HepG2 (cell line): ENCODE data around the gene NLRC5. TPM values are rescaled to one million over a fixed set of nuclear protein-coding genes. Genes with fewer than 3 reads are reported as not detected.
A peak's percentile ranks its signal among the peaks of the same experiment; 100 is the strongest.

Experiments used
- ATAC-seq: fragments of 200-7000 bp; cut with Tn5 transposase; 3 replicates; pipeline ENCODE4 v1.9.1; 2020; ENCODE audit warnings: mild to moderate bottlenecking, moderate library complexity
- BruUV-seq: library from RNA; stranded (reverse); fragments of 400-500 nt; replicated peaks from 2 replicates; lab custom pipeline; 2021; lab: Mats Ljungman, UMichigan
- CTCF ChIA-PET: fragments of 300-600 bp; formaldehyde crosslinking; extraction: SDS; loops from one replicate; lab custom pipeline; 2021; ENCODE audit warnings: low total read pairs, inconsistent platforms, low intra/inter-chr PET ratio; lab: Yijun Ruan, JAX
- POLR2A ChIA-PET: fragments of 350-600 bp; sonication (Branson Sonifier 250); formaldehyde crosslinking; loops from one replicate; lab custom pipeline; 2020; ENCODE audit warnings: antibody characterized with exemption, inconsistent platforms; lab: Yijun Ruan, JAX
- DNase-seq: peaks from one replicate; pipeline ENCODE4 v3.0.0-alpha.2; 2015; ENCODE audit warnings: low spot score
- FAIRE-seq: peaks from 3 replicates; lab custom pipeline; 2011; peaks lifted over from hg19 to GRCh38; lab: Jason Lieb, UNC
- H2AFZ ChIP-seq: one replicate; pipeline ENCODE4 v1.6.1; 2011; ENCODE audit warnings: low read length, inconsistent platforms
- H3K27ac ChIP-seq: fragments of 300-600 bp; 3 replicates; pipeline ENCODE4 v1.8.0; 2011; ENCODE audit warnings: mixed run types, mild to moderate bottlenecking, mixed read lengths, low read length, inconsistent platforms; ENCODE audit not compliant: insufficient read depth; ENCODE audit errors: extremely low read length
- H3K27me3 ChIP-seq, 2 experiments: fragments of 200-600 bp in 1 of 2; 2 replicates in 1 of 2; 3 replicates in 1 of 2; pipeline versions ENCODE4 v1.6.0 to v1.8.0; 2011; ENCODE audit warnings: low read length in 2 of 2, mild to moderate bottlenecking in 2 of 2, moderate library complexity in 2 of 2, inconsistent platforms in 1 of 2; ENCODE audit not compliant: insufficient read depth in 2 of 2, control insufficient read depth in 1 of 2
- H3K36me3 ChIP-seq, 2 experiments: fragments of 200-600 bp in 1 of 2; replicated peaks in 1 of 2; 2 replicates in 1 of 2; 3 replicates in 1 of 2; pipeline versions ENCODE4 v1.5.1 to v1.8.0; 2011; ENCODE audit warnings: low read length in 2 of 2, inconsistent platforms in 1 of 2; ENCODE audit not compliant: insufficient read depth in 2 of 2, control insufficient read depth in 1 of 2
- H3K4me1 ChIP-seq: 2 replicates; pipeline ENCODE4 v1.5.1; 2012; ENCODE audit warnings: low read length, inconsistent platforms; ENCODE audit not compliant: insufficient read depth
- H3K4me2 ChIP-seq: 2 replicates; pipeline ENCODE4 v1.6.0; 2011; ENCODE audit warnings: low read depth, low read length, inconsistent platforms
- H3K4me3 ChIP-seq, 3 experiments: fragments of 200-600 bp in 1 of 3; sonication (generic), shearing (Covaris generic) in 1 of 3; replicated peaks in 1 of 3; 2 replicates each; pipeline ENCODE4 v1.5.1; 2011 to 2016; ENCODE audit warnings: low read length in 3 of 3, inconsistent platforms in 2 of 3, low read depth in 2 of 3, mild to moderate bottlenecking in 2 of 3, control low read depth in 1 of 3, mixed read lengths in 1 of 3; ENCODE audit not compliant: insufficient read depth in 1 of 3
- H3K79me2 ChIP-seq: one replicate; pipeline ENCODE4 v1.6.1; 2011; ENCODE audit warnings: low read length, inconsistent platforms; ENCODE audit not compliant: insufficient read depth
- H3K9ac ChIP-seq: 2 replicates; pipeline ENCODE4 v1.6.0; 2011; ENCODE audit warnings: mild to moderate bottlenecking, low read depth, low read length, inconsistent platforms; ENCODE audit not compliant: insufficient read depth
- H3K9me3 ChIP-seq: 2 replicates; pipeline ENCODE4 v1.5.1; 2012; ENCODE audit warnings: mild to moderate bottlenecking, low read length
- H4K20me1 ChIP-seq: 2 replicates; pipeline ENCODE4 v1.6.0; 2011; ENCODE audit warnings: inconsistent platforms, mild to moderate bottlenecking, low read length, moderate library complexity; ENCODE audit not compliant: insufficient read depth
- ARNT ChIP-seq: fragments of 450-650 bp; IDR thresholded peaks from 2 replicates; pipeline ENCODE4 v1.6.1; 2017
- HNRNPH1 ChIP-seq: fragments of 200-400 bp; formaldehyde crosslinking; optimal IDR thresholded peaks from 2 replicates; pipeline ENCODE3; 2017; ENCODE audit warnings: mild to moderate bottlenecking, low read depth, low read length
- HNRNPK ChIP-seq: fragments of 200-400 bp; formaldehyde crosslinking; IDR thresholded peaks from 2 replicates; pipeline ENCODE4 v1.6.1; 2018; ENCODE audit warnings: low read length, low read depth, moderate library complexity, mild to moderate bottlenecking; ENCODE audit not compliant: poor library complexity, severe bottlenecking
- KLF16 ChIP-seq, 2 experiments: sonication (generic) in 1 of 2; formaldehyde crosslinking in 1 of 2; IDR thresholded peaks; 2 replicates each; pipeline versions ENCODE4 v1.6.1 to v1.8.0; 2016 to 2023; ENCODE audit warnings: missing genetic modification reagents in 2 of 2, missing compliant biosample characterization in 1 of 2
- ZBTB1 ChIP-seq: sonication (generic); formaldehyde crosslinking; IDR thresholded peaks from 2 replicates; pipeline ENCODE4 v1.4.0; 2020; ENCODE audit warnings: missing genetic modification reagents, borderline replicate concordance
- ZFP62 ChIP-seq: sonication (generic); formaldehyde crosslinking; IDR thresholded peaks from 2 replicates; pipeline ENCODE4 v1.4.0; 2020; ENCODE audit warnings: missing genetic modification reagents
- ZNF136 ChIP-seq: sonication (generic); formaldehyde crosslinking; IDR thresholded peaks from 2 replicates; pipeline ENCODE4 v1.8.1; 2022; ENCODE audit warnings: low read depth, mild to moderate bottlenecking, moderate library complexity, missing genetic modification reagents
- ZNF207 ChIP-seq: fragments of 450-650 bp; IDR thresholded peaks from 2 replicates; pipeline ENCODE4 v1.6.1; 2016; ENCODE audit warnings: antibody characterized with exemption, borderline replicate concordance
- ZNF329 ChIP-seq: sonication (generic); formaldehyde crosslinking; IDR thresholded peaks from 2 replicates; pipeline ENCODE4 v1.9.0; 2021; ENCODE audit warnings: low read depth, mild to moderate bottlenecking, missing genetic modification reagents
- ZNF674 ChIP-seq: sonication (generic); formaldehyde crosslinking; IDR thresholded peaks from 2 replicates; pipeline ENCODE4 v1.5.0; 2020; ENCODE audit warnings: low read depth, mild to moderate bottlenecking, missing genetic modification reagents
- ZNF703 ChIP-seq: sonication (generic); formaldehyde crosslinking; IDR thresholded peaks from 2 replicates; pipeline ENCODE4 v1.5.1; 2020; ENCODE audit warnings: missing genetic modification reagents, mild to moderate bottlenecking, moderate library complexity, borderline replicate concordance
- ZZZ3 ChIP-seq: sonication (generic); formaldehyde crosslinking; IDR thresholded peaks from 2 replicates; pipeline ENCODE4 v1.4.0; 2020; ENCODE audit warnings: missing genetic modification reagents, mild to moderate bottlenecking, borderline replicate concordance
- WGBS: methylation state at CpG from one replicate; pipeline ENCODE4 v1.1.6; 2017; ENCODE audit warnings: low lambda C conversion rate; 5-methylcytosine and 5-hydroxymethylcytosine counted together
- in situ Hi-C: cut with HindIII; loops from 2 replicates; pipeline ENCODE4 v1.10.0; 2017; ENCODE audit warnings: low pct_unique_long_range_greater_than_20kb; ENCODE audit not compliant: extremely low pct_ligation_motif_present
- intact Hi-C: fragments of 100-400 bp; cut with micrococcal nuclease; formaldehyde crosslinking; loops from one replicate; pipeline ENCODE4 v1.10.0; 2022; ENCODE audit not compliant: unreplicated experiment
- polyA plus RNA-seq, 8 experiments: library from polyadenylated mRNA; depleted of rRNA in 3 of 8; stranded (reverse) in 7 of 8; unstranded in 1 of 8; fragments of >200 nt; fragmentation: Illumina TruSeq in 4 of 8; extraction: Trizol in 4 of 8; gene quantifications; 2 replicates each; pipeline versions ENCODE4 v1.2.1 to v1.2.3, GENCODE V29; 2011 to 2016; ENCODE audit warnings: low read depth in 4 of 8, missing spikeins in 1 of 8, mixed read lengths in 1 of 8; ENCODE audit not compliant: insufficient read depth in 1 of 8
- total RNA-seq, 5 experiments: library from RNA; depleted of rRNA; stranded (reverse); fragments of >200 nt; fragmentation: Illumina TruSeq; extraction: Trizol; gene quantifications; 2 replicates each; pipeline ENCODE4 v1.2.3, GENCODE V29; 2016; ENCODE audit warnings: low read depth in 1 of 5
- TF ChIP-seq, protein P1 (sequence below): sonication (generic); formaldehyde crosslinking; IDR thresholded peaks from 2 replicates; pipeline ENCODE4 v1.4.0; 2020; ENCODE audit warnings: mild to moderate bottlenecking, missing genetic modification reagents
- TF ChIP-seq, protein P2 (sequence below): IDR thresholded peaks from 2 replicates; pipeline ENCODE4 v1.6.1; 2012; ENCODE audit warnings: low read depth, low read length, improper control_type of control experiment
- TF ChIP-seq, protein P3 (sequence below): sonication (generic); formaldehyde crosslinking; IDR thresholded peaks from 2 replicates; pipeline ENCODE4 v1.4.0; 2020; ENCODE audit warnings: mild to moderate bottlenecking, missing genetic modification reagents

Gene NLRC5
- total and polyA plus RNA-seq, 2 of the 13 experiments (the other 11 are each of a cell fraction or from before 2014, with no cell fraction given) = 6.3 to 12.7 TPM

DNA sequence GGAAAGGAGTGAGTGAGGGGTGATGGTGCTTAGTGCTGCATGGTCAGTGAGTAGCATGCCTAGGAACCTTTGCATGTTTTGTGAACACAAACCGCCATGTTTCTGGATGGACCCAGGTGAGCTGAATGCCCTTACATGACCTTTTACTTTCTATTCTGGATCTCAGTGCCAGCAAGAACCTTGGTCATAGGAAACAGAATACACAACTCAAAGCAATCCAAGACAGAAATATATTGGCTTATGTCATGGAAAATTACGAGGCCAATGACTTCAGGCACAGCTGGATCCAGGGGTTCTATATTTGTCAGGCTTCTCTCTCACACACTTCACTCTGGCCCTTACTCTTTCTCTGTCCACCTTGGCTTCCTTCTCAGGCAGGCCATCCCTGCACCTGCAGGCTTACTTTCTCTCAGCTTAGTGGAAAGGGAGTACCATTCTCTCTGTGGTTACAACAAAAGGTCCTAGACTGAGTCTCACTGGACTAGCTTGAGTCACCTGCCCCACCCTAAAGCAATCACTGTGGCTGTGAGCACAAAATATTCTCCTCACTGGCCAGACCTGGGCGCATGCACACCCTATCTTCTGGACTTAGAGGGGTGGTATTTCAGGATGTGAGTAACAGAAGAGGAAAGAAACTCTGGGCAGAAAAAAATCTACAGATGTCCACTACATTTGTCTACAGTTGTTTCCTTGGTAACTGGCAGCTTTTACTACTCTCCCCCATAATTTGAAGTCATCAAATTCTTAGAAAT, 82.7 kb downstream of the NLRC5 start:
- Histone ChIP-seq H2AFZ (no peak overlapping the region), H4K20me1 (no peaks in the 10 kb centered on the region), H3K9ac (no peak overlapping the region), H3K27me3 (peaks cover 0 to 30% of the 10 kb centered on the region in 2 experiments; a peak in 3 of 5 replicates), H3K9me3 (no peaks in the 10 kb centered on the region), H3K4me3 (no peak overlapping the region), H3K4me2 (no peak overlapping the region), H3K4me1 (no peaks in the 10 kb centered on the region), H3K79me2 (no peaks in the 10 kb centered on the region), H3K36me3 (no peaks in the 10 kb centered on the region), H3K27ac (no peak overlapping the region)
- 60% methylated on average over 3 of the region's 3 CpGs for WGBS
- in situ Hi-C loops (no loop called here), intact Hi-C loops (no loop called here)
- ATAC-seq (no peak), FAIRE-seq (no peak), DNase-seq (no peak)
- BruUV-seq = no TSS peak
- POLR2A ChIA-PET = no interaction called here
- CTCF ChIA-PET = no interaction called here
- TF ChIP-seq ZZZ3 (no peak), ZNF329 (CRISPR knock-in tag) (peak; percentile 96), ZBTB1 (CRISPR knock-in tag) (no peak), ARNT (no peak), KLF16 (CRISPR knock-in tag; IDR thresholded peaks at IDR 0.05) (no peak), HNRNPH1 (no peak), ZNF674 (CRISPR knock-in tag) (no peak), ZFP62 (no peak), ZNF703 (CRISPR knock-in tag) (no peak), ZNF207 (no peak), ZNF136 (CRISPR knock-in tag) (no peak), HNRNPK (peak; percentile 62)
- TF ChIP-seq, protein P1, sequence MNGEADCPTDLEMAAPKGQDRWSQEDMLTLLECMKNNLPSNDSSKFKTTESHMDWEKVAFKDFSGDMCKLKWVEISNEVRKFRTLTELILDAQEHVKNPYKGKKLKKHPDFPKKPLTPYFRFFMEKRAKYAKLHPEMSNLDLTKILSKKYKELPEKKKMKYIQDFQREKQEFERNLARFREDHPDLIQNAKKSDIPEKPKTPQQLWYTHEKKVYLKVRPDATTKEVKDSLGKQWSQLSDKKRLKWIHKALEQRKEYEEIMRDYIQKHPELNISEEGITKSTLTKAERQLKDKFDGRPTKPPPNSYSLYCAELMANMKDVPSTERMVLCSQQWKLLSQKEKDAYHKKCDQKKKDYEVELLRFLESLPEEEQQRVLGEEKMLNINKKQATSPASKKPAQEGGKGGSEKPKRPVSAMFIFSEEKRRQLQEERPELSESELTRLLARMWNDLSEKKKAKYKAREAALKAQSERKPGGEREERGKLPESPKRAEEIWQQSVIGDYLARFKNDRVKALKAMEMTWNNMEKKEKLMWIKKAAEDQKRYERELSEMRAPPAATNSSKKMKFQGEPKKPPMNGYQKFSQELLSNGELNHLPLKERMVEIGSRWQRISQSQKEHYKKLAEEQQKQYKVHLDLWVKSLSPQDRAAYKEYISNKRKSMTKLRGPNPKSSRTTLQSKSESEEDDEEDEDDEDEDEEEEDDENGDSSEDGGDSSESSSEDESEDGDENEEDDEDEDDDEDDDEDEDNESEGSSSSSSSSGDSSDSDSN (CRISPR knock-in tag) = no peak
- TF ChIP-seq, protein P2, sequence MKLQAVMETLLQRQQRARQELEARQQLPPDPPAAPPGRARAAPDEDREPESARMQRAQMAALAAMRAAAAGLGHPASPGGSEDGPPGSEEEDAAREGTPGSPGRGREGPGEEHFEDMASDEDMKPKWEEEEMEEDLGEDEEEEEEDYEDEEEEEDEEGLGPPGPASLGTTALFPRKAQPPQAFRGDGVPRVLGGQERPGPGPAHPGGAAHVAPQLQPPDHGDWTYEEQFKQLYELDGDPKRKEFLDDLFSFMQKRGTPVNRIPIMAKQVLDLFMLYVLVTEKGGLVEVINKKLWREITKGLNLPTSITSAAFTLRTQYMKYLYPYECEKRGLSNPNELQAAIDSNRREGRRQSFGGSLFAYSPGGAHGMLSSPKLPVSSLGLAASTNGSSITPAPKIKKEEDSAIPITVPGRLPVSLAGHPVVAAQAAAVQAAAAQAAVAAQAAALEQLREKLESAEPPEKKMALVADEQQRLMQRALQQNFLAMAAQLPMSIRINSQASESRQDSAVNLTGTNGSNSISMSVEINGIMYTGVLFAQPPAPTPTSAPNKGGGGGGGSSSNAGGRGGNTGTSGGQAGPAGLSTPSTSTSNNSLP = no peak
- TF ChIP-seq, protein P3, sequence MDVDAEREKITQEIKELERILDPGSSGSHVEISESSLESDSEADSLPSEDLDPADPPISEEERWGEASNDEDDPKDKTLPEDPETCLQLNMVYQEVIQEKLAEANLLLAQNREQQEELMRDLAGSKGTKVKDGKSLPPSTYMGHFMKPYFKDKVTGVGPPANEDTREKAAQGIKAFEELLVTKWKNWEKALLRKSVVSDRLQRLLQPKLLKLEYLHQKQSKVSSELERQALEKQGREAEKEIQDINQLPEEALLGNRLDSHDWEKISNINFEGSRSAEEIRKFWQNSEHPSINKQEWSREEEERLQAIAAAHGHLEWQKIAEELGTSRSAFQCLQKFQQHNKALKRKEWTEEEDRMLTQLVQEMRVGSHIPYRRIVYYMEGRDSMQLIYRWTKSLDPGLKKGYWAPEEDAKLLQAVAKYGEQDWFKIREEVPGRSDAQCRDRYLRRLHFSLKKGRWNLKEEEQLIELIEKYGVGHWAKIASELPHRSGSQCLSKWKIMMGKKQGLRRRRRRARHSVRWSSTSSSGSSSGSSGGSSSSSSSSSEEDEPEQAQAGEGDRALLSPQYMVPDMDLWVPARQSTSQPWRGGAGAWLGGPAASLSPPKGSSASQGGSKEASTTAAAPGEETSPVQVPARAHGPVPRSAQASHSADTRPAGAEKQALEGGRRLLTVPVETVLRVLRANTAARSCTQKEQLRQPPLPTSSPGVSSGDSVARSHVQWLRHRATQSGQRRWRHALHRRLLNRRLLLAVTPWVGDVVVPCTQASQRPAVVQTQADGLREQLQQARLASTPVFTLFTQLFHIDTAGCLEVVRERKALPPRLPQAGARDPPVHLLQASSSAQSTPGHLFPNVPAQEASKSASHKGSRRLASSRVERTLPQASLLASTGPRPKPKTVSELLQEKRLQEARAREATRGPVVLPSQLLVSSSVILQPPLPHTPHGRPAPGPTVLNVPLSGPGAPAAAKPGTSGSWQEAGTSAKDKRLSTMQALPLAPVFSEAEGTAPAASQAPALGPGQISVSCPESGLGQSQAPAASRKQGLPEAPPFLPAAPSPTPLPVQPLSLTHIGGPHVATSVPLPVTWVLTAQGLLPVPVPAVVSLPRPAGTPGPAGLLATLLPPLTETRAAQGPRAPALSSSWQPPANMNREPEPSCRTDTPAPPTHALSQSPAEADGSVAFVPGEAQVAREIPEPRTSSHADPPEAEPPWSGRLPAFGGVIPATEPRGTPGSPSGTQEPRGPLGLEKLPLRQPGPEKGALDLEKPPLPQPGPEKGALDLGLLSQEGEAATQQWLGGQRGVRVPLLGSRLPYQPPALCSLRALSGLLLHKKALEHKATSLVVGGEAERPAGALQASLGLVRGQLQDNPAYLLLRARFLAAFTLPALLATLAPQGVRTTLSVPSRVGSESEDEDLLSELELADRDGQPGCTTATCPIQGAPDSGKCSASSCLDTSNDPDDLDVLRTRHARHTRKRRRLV (CRISPR knock-in tag) = no peak
